HG03432 (cell line): ENCODE results near the gene ATF2.

Experiments
- ATAC-seq: cut with Tn5 transposase; IDR thresholded peaks from one replicate; pipeline ENCODE4 v1.9.1; 2021; ENCODE audit warnings: mild to moderate bottlenecking, moderate library complexity; ENCODE audit not compliant: unreplicated experiment

Gene ATF2

GRCh38 chr2:175167792-175168563 is at the start of gene ATF2:
ATF2 (minus strand) TSS chr2:175168203; CDS start chr2:175136443, 31,760 bp downstream.
- peak; percentile 94 for ATAC-seq

GRCh38 chr2:175207741-175208438 is 39.9 kb upstream of the ATF2 start:
- no peak for ATAC-seq

GRCh38 chr2:175206866-175207265 is 38.9 kb upstream of the ATF2 start:
- ATAC-seq: no peak

- ATAC-seq: no peak
Measured at GRCh38 chr2:175205523-175205922, 37.5 kb upstream of the ATF2 start.

- peak; percentile 94 for ATAC-seq
Measured at GRCh38 chr2:175203621-175204496, 35.9 kb upstream of the ATF2 start.

GRCh38 chr2:175195012-175195411 is 27.0 kb upstream of the ATF2 start:
- ATAC-seq: no peak

GRCh38 chr2:175188761-175189160 is 20.8 kb upstream of the ATF2 start:
- no peak for ATAC-seq

- ATAC-seq: peak; percentile 89
Measured at GRCh38 chr2:175187378-175187777, 19.4 kb upstream of the ATF2 start.

GRCh38 chr2:175183674-175184073 is 15.7 kb upstream of the ATF2 start:
- ATAC-seq: no peak

GRCh38 chr2:175181877-175182308 is 13.9 kb upstream of the ATF2 start:
- ATAC-seq: no peak

- peak; percentile 93 for ATAC-seq
Measured at GRCh38 chr2:175181104-175181876, 13.3 kb upstream of the ATF2 start, which contains the start of gene ATP5MC3. ATP5MC3 (minus strand) TSS chr2:175181710; CDS start chr2:175181393, 317 bp downstream.

- ATAC-seq: peak; percentile 61
Measured at GRCh38 chr2:175180701-175181103, 12.7 kb upstream of the ATF2 start.

GRCh38 chr2:175176624-175177023 is 8.6 kb upstream of the ATF2 start:
- ATAC-seq: no peak

- ATAC-seq: no peak
Measured at GRCh38 chr2:175175896-175176295, 7.9 kb upstream of the ATF2 start.

GRCh38 chr2:175175320-175175719 is 7.3 kb upstream of the ATF2 start:
- no peak for ATAC-seq

GRCh38 chr2:175170659-175171304 is 2.8 kb upstream of the ATF2 start:
- no peak for ATAC-seq

GRCh38 chr2:175169191-175169590 is 1.2 kb upstream of the ATF2 start:
- ATAC-seq: no peak

GRCh38 chr2:175168564-175168945 is 552 bp upstream of the ATF2 start:
- peak; percentile 33 for ATAC-seq

GRCh38 chr2:175167076-175167791 is 769 bp downstream of the ATF2 start:
- ATAC-seq: peak; percentile 2
